H1 (cell line): ENCODE results near the gene FSD1L. TPM values are rescaled to one million over a fixed set of nuclear protein-coding genes. Genes with fewer than 3 reads are reported as not detected.

Experiments
- CBX5 ChIP-seq: fragments of 300-800, 300-1000 bp; sonication (generic); IDR thresholded peaks from 2 replicates; pipeline ENCODE4 v1.7.1; 2016; ENCODE audit warnings: antibody characterized with exemption, low read length, low read depth
- CHD7 ChIP-seq: fragments of 300-600 bp; sonication (generic); IDR thresholded peaks from 2 replicates; pipeline ENCODE4 v1.7.1; 2012; ENCODE audit warnings: low read length, moderate library complexity, mild to moderate bottlenecking, inconsistent platforms; ENCODE audit not compliant: insufficient replicate concordance
- KDM4A ChIP-seq: IDR thresholded peaks from one replicate; pipeline ENCODE4 v1.7.1; 2012; ENCODE audit warnings: low read depth, mild to moderate bottlenecking, moderate library complexity, low read length, inconsistent platforms; ENCODE audit not compliant: severe bottlenecking
- RAD21 ChIP-seq, 2 experiments: IDR thresholded peaks in 1 of 2; conservative IDR thresholded peaks in 1 of 2; 2 replicates each; pipeline ENCODE4 v1.6.1; 2011; ENCODE audit warnings: low read depth in 2 of 2, low read length in 2 of 2, improper control_type of control experiment in 1 of 2, inconsistent platforms in 1 of 2, mild to moderate bottlenecking in 1 of 2, moderate library complexity in 1 of 2
- polyA plus RNA-seq, 7 experiments: library from polyadenylated mRNA; depleted of rRNA in 3 of 7; stranded (reverse) in 5 of 7; unstranded in 2 of 7; fragments of >200 nt in 5 of 7; fragments of 200-250 nt in 2 of 7; gene quantifications; 1 replicate in 5 of 7; 2 replicates in 1 of 7; 4 replicates in 1 of 7; pipeline versions ENCODE4 v1.2.1 to v1.2.3, GENCODE V29; 2011 to 2013; ENCODE audit warnings: missing spikeins in 2 of 7, mixed read lengths in 2 of 7
- total RNA-seq: library from RNA; stranded (reverse); fragmentation: NEBNext Ultra II Directional; extraction: Animal tissue kit (Norgen Biotek cat#: 25700); gene quantifications from 2 replicates; pipeline ENCODE4 v1.2.1, GENCODE V29; 2021

Gene FSD1L
- total and polyA plus RNA-seq, 2 of the 8 experiments (the other 6 are each of a cell fraction or from before 2014, with no cell fraction given): 0.91 to 4.8 TPM

- TF ChIP-seq RAD21 (IDR thresholded peaks at IDR 0.05 in 1 of 2, conservative IDR thresholded peaks at IDR 0.05 in 1 of 2; ENCODE audit: low read depth in 2 of 2, low read length in 2 of 2): peak; percentile 60 to 61
- TF ChIP-seq KDM4A: no peak
- TF ChIP-seq CHD7: no peak
- no peak for TF ChIP-seq CBX5
These were observed 34.3 kb upstream of the FSD1L start (continued) for GRCh38 chr9:105413525-105413924.
